GM18511 (cell line): ENCODE measurements around the gene TSPAN13.
A peak's percentile ranks its signal among the peaks of the same experiment; 100 is the strongest.
"Not testable (repeated sequence)": the region's sequence is repeated elsewhere in the genome, so short reads cannot be mapped to it uniquely, and the experiment has no call there.

ENCODE experiments used
- ATAC-seq: cut with Tn5 transposase; IDR thresholded peaks from one replicate; pipeline ENCODE4 v1.9.1; 2021; ENCODE audit warnings: mild to moderate bottlenecking, moderate library complexity; ENCODE audit not compliant: unreplicated experiment

Gene TSPAN13

DNA sequence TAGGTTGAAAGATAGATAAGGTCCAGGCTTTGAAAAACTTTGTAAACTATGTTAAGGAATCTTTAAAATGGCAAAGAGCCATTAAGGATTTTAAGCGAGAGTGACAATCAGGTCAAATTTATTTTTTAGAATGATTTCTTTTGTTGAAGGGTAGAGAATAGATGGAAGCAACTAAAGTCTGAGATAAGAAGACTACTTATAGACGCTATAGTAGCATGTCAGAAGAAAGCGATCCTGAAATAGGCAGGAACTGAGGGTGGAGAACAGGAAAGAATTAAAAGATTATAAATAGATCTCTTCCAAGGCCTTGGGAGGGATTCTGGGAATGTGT is 13.0 kb upstream of the TSPAN13 start:
- no peak for ATAC-seq

DNA sequence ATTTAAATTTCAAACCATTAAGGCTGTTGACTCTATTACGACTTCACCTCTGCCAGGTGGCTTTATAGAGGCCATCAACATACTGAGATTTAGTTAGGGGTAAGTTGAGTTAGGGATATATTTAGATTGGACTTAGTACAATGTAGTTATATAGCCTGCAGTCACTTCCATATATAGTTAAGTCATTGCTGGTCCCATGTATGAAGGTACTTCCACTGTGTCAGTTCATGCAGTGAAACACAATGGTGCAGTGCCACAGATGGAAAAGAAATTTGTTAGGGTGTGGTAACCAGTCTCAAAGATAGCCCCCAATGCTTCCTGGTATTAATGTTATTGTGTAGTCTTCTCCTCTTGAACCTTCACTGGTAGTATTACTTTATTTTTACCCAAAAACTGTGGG is 12.6 kb upstream of the TSPAN13 start:
- ATAC-seq, result no peak

DNA sequence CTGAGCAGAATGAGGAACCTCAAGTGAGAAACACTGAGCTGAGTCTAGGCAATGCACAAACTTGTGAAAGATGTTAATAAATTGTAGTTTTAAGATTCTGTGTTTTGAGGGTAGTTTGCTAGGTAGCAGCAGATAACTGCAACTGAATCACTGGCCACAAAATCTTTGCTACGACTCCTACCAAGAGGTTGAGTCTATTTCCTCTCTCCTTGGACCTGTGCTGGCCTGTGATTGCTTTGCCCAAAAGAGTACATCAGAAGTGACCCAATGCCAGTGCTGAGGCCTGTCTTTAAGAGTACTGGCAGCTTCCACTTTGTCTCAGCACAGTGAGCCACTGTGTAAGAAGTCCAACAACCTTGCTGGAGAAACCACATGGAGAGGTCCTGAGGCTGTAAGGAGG is 11.9 kb upstream of the TSPAN13 start:
- no peak for ATAC-seq

DNA sequence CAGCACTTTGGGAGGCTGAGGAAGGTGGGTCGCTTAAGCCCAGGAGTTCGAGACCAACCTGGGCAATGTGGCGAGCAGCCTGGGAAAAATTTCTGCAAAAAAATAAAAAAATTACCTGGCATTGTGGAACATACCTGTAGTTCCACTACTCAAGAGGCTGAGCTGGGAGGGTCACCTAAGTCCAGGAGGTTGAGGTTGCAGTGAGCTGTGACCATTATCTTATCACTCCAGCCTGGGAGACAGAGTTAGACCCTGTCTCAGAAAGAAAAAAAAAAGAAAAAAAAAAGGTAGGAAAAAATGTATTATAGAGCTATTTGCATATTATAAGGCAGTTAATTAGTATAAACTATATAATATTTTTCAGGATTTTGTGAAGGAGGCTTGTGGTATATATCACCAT is 11.0 kb upstream of the TSPAN13 start:
- ATAC-seq, result no peak

DNA sequence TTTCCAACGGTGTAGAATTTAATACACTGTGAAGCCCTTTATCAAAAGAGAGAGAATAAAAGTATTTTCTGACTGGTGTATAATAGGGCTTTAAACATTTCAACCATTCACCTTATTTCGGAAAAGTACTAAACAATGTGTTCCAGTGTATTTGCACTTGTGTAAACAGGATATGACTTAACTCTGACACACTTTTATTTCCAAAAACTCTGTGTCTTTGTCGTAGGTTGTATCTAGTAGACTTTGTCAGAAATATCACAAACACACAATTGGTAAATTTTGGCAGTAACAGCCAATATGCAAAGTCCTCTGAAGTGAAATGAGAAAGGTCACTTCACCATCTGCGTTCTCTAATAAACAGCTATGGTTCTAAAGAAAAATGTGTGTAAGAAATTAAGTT is 10.3 kb upstream of the TSPAN13 start:
- ATAC-seq, result no peak

DNA sequence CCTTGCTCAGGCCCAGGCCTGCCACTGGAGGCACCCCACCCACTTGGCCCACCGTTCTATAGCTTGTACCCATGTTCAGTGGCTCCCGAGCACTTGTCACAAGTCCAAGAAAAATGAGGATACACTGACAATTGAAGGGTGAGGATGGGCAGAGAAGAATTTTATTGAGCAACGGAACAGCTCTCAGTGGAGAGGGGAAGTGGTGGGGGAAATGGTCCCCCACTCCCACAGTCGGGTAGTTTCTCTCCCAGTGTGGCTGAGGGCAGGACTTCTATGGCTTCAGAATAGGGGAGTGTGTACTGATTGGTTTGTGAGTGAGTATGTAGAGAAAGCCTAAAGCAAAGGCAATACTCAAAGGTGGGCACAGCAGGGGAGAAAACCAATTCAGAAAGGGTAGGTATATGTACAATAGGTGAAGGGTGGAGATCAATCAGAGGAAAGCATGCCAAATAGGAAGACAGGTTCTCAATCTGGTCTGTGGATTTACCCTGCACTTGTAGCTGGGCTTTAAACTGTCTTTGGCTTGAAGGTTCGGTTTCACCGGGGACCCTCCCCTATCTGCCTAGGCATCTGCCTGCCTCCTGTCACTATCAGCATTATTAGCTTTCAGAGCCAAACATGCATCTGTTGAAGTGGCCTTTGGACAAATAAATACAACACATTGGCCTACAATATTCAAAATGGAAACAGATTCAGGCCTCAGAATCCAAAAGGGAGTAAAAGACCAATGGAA is 8.9 kb upstream of the TSPAN13 start:
- no peak for ATAC-seq

DNA sequence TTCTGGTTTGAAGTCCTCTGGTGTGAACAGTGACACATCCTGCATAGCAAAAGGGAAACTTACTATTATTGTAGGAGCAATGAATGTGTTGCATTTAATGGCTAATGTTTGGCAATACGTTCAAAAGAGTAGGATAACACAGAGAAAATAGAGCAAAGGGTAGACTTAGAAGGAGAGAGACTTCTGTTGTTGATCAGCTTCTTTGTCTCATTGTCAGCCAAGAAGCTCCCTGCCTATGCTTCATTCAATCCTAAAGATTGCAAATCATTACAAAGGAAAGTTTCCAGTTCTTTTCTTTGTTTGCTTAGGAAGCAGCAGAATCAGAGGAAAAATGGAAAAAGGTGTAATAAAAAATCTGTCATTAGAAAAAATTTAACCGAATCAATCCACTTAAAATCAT is 7.9 kb upstream of the TSPAN13 start:
- no peak for ATAC-seq

DNA sequence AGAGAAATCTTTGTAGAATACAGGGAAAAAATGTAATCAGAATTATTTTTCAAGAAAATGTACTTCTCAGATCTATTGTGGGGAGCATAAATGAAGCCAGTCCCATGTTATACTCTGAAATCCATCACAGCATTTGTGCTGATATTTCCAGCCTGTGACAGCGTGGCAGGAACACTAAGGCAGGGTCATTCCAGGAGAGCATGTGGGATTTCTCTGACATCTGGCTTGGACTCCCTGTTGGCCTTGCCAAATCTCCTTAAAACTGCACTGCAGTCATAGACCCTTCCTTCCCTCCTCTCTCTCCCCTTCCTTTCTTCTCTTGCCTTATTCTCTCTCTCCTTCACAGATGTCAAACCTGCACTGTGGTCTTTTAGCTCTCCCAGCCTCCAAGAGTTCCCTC is 6.5 kb upstream of the TSPAN13 start:
- ATAC-seq, result no peak

DNA sequence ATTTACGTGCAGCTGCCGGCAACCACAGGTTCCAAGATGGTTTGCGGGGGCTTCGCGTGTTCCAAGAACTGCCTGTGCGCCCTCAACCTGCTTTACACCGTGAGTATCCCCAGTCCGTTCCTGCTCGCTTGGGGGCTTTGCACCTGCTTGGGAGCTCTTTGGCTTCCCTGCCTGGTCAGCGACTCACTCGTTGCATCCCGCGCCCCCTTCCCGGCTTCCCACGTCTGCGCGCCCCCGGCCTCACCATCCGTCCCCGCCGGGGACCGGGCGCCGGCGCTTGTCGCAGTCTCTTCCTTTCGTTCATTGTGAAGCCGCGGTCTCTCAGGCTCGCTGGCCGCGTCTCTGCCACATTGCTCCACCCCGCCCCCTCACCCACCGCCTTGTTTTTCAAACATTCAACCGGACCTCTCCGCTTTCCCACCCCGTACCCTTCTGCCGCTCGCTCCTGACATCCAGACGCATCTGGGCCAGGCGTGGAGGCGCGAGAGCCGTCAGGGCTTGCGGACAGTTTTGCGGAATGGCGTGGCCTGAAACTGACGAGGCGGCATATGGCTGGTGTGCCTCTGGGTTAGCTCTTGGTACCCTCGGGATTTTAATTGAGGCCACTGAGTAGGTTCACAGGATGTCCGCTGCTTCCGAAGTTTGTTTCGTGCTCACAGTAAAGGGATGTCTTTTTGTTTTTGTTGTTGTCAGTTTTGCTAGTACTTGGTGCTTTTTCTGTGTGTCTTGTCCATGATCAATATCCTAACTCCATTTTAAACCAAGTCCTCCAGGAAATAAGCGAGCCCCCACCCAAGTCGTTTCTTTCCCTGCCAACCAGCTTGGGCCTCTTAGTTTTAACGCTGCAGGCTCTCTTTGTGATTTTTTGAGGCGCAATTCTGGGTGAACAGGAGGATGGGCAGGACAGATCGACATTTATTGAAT is 639 bp downstream of the TSPAN13 start:
- ATAC-seq, result peak; percentile 35

DNA sequence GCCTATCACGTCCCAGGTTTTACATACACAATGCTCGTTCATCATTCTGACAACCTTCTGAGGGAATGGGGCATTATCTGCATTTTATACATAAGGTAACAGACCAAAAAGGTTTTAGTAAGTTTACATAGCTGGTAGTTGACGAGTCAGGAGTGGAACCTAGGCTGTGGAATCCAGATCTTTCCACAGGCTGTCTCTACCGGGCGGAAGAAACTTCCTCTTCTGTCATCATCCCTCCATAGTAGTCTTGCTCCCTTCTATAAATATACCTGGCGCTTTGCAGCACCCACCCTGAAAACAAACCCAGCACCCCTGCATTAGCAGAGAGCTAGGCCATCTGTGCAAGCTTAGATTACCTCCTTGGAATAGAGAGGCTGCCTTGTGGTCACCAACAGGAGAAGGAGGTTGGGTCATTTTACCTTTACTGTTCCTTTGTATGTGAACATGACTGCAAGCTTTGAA is 1.3 kb downstream of the TSPAN13 start:
- no peak for ATAC-seq

DNA sequence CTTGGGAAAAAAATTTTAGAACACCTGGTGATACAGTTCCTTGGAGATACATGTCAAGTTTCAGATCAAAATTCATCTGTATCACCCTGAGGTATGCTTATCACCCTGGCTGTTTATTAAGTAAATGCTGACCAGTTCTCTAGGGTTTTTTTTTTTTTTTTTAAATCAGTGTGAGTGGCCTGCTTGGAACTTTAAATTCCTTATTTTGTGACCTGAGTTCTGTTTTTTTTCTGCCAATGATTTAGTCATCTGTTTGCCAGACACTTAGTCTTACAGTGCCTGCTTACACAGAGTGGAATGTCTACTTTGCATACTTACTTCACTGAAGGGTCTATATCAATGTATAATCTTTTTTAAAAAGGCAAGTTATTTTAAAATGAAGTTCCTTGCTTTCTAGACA is 1.8 kb downstream of the TSPAN13 start:
- ATAC-seq, result no peak

DNA sequence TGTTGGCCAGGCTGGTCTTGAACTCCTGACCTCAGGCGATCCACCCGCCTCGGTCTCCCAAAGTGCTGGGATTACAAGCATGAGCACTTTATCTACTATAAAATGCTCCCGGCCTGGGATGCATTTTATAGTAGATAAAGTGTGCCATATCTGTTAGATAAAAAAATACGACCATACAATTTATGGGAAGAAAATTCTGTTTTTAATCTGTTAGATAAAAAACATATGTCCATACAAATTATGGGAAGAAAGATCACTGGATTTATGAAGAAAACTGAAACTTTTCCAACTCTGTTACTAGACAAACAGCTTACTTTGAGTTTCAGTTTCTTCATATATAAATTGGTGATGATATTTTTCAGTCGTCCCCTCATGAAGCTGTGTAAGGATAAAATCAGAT is 4.5 kb downstream of the TSPAN13 start:
- no peak for ATAC-seq

DNA sequence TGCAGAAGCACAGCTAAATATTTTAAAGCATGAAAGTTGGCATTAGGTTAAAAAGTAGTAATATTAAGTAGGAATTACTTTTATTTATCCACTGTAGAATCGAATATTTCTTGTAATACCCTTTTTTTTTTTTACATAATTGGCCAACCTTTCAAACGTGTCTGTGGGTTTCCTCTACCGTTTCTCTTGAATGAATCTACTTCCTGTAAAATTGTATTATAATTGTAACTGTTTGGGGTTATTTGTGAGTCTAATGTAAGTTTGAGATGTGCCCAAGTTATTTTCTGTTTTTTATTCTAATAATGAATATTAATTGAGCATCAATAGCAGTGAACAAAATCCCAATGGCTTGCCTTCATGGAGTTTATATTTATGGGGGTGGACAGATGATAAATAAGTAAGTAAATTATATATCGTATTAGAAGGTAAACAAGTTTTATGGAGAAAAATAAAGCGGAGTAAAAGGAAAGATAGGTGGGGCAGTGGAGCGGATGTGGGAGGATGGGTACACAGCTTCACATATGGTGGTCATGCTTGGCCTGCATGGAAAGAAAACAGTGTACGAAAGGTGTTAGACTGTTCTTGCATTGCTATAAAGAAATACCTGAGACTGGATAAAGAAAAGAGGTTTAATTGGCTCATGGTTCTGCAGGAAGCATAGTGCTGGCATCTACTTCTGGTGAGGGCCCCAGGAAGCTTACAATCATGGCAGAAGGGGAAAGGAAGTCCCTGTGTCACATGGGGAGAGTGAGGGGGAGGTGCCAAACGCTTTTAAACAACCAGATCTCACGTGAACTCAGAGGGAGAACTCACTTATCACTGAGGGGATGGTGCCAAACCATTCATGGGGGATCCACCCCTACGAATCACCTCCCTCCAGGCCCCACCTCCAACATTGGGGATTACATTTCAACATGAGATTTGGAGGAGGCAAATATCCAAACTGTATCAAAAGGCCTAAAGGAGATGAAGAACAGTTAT is 5.4 kb downstream of the TSPAN13 start:
- no peak for ATAC-seq

DNA sequence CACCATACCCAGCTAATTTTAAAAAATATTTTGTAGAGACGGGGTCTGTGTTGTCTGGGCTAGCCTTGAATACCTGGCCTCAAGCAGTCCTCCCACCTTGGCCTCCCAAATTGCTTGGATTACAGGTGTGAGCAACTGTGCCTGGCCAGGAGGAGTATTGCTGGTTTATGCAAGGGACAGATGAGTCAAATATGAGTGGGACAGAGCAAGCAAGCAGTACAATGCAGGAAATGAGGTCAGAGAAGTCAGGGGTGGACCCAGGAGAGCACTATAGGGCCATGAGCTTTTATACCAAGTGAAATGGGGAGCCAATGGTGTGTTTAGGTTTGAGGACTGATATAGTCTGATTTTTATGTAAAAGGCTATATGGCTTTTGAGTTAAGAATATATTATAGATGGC is 6.3 kb downstream of the TSPAN13 start:
- ATAC-seq, result no peak

DNA sequence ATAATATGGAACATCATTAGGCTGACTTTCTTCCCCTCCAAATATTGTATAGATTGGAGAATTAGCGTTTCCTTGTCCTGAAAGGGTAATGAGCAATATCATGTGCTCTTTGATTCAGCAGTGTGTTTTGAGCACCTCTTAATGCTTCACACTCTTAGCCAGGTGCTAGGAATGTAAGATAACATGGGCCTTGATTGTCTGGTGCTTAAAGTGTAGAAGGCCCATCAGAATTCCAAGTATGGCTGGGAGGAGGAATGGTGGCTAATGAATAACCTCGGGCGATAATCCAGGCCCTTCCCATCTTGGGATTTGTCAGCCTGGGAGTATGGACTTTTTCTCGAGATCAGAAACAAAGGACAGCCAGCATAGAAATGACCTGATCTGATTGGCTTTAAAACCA is 8.6 kb downstream of the TSPAN13 start:
- ATAC-seq, result no peak

DNA sequence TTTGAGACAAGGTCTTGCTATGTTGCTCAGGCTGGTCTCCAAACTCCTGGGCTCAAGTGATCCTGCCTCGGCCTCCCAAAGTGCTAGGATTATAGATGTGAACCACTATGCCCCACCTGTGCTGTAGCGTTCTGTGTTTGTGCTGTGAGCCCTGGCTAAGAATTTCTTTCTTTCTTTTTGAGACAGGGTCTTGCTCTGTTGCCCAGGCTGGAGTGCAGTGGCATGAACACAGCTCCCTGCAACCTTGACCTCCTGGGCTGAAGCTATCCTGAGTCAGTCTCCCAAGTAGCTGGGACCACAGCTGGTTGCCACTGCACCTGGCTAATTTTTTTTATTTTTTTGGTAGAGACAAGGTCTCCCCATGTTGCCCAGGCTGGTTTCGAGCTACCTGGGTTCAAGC is 11.4 kb downstream of the TSPAN13 start:
- no peak for ATAC-seq

DNA sequence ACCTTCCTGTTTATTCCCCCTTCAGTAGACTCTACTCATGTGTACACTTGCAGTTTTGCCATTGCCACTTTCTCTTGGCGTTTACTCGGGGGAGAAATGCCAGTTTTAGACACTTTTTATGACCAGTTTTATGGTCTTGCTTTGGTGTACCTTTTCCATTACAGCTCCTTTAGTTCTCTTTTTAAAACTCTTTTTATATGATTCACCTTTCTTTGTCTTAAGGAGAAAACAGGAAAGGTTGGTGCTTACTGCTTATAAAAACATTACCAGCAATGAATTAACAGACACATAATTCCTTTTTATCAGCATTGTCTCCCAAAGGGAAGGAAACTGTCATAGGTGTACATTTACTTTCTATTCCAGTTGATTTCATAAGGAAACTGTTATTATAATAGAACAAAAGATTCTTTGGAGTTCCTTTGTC is 11.9 kb downstream of the TSPAN13 start:
- ATAC-seq, result no peak

DNA sequence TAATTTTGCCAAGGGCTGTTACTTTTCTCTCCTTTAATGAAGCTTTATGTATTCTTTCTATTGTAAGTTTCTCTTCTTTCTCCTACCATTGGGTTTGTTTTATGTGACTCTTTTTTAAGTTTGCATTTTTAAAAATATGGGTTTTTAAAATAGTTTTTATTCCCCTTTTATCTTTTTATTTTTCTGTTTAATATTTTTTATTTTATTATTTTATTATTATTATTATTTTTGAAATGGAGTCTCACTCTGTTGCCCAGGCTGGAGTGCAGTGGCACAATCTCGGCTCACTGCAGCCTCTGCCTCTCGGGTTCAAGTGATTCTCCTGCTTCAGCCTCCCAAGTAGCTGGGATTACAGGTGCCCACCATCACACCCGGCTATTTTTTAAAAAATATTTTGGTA is 16.4 kb downstream of the TSPAN13 start:
- not testable (repeated sequence) for ATAC-seq

DNA sequence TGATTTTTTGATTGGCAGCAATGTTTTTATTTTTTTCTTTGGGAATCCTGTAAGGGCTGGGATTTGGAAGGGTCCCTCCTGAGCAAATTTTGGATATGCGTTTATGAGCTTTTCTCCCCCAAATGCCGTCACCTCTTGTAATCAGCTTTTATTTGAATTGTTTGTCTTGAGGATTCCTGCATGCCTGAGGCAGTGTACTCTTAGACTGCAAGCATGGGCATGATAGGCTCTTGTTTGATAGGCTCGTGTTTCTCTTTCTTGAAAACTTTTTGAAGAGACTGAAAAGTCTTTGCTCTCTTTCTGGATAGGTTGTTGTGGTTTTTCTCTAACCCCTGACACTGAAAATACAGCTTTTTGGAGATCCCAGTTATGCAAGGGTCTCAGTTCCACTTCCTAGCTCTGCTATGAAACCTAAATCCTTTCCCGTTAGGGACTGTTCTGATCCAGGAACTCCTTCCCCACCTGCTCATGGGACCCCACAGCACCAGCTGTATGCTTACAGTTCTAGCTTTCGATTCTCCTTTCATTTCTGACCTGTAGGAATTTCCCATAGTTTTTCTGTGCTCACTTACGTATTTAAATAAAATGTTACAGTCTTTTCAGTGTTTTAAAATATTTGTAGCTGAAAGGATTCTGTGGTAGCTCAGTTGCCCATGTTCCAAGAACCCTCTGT is 17.2 kb downstream of the TSPAN13 start:
- ATAC-seq, result no peak

DNA sequence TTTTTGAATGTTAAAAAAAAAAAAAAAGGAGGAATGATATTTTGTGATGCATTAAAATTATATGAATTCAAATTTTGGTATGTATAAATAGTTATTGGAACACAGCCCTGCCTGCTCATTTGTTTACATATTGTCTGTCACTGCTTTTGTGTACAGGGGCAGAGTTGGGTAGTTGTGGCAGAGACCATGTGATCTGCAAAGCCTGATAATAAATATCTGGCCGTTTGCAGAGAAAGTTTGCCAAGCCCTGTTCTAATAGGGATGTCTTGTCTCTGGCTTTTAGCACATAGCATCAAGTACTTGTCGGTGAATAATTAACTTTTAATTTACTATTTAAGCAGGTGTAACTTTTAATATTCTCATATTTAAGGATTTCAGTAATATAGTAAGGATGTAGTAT is 19.8 kb downstream of the TSPAN13 start:
- ATAC-seq, result no peak

DNA sequence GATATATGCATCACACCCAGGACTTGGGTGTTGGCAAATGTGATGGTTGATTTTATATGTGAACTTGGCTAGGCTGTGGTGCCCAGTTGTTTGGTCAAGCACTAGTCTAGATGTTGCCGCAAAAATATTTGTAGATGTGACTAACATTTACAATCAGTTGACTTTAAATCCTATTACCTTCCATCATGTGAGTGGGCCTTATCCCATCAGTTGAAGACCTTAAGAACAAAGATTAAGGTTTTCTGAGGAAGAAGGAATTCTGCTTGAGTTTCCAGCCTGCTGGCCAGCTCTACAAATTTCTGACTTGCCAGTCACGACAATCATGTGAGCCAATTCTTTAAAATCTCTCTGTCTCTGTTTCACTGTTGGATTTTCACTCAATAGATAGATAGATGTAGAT is 20.3 kb downstream of the TSPAN13 start:
- no peak for ATAC-seq
